GM12878 (cell line): ENCODE results near the gene MYO10.

Experiments used
- CTCF ChIP-seq, 3 experiments: IDR thresholded peaks in 2 of 3; conservative IDR thresholded peaks in 1 of 3; 2 replicates each; pipeline ENCODE4 v1.5.1; 2011; ENCODE audit warnings: low read depth in 3 of 3, low read length in 3 of 3, mild to moderate bottlenecking in 3 of 3, control low read depth in 2 of 3, moderate library complexity in 2 of 3, inconsistent platforms in 1 of 3, mixed read lengths in 1 of 3; ENCODE audit not compliant: control insufficient read depth in 2 of 3, insufficient read depth in 1 of 3; ENCODE audit errors: extremely low read depth in 1 of 3
- POLR2A ChIP-seq: IDR thresholded peaks from 2 replicates; pipeline ENCODE4 v1.6.1; 2011; ENCODE audit warnings: low read depth, mild to moderate bottlenecking, low read length

GRCh38 chr5:16862777-16863176 is 73.3 kb downstream of the MYO10 start:
- TF ChIP-seq CTCF (IDR thresholded peaks at IDR 0.05 in 2 of 3, conservative IDR thresholded peaks at IDR 0.05 in 1 of 3; ENCODE audit: control insufficient read depth in 2 of 3, extremely low read depth in 1 of 3, insufficient read depth in 1 of 3, low read depth in 3 of 3, low read length in 3 of 3) (no peak), POLR2A (no peak)
